ENCODE results near the gene EXOC4. TPM values are rescaled to one million over a fixed set of nuclear protein-coding genes. Genes with fewer than 3 reads are reported as not detected.

EXOC4 gene
- total RNA-seq, 1 experiment from 2014 or later, result 71.0 TPM

DNA sequence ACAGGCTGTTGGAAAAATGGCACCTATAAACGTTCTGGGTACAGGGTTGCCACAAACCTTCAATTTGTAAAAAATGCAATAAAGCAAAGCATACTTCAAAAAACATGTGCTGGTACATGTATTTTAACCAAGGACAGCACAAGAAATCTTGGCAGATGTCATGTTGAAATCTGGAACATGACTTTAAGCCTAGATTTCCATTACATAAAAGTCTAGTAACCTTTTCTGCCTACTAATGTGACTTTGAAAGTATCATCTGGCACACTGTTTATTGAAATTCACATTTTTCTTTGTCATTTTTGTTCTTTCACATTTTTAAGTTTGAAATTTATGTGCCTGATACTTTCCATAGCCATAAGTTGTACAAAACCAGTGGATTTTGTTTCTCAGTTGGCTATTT lies 296.8 kb downstream of the EXOC4 start:
- in situ Hi-C loops (cut with HindIII; ENCODE audit: low pct_unique_long_range_greater_than_20kb, low sequenced_read_pairs), result no loop called here
- DNase-seq (ENCODE audit: low read depth, low spot score), result no peak
- no TSS peak for BruUV-seq (replicated peaks)
- no peaks in the 10 kb centered on the region for H3K9me3 ChIP-seq (ENCODE audit: control insufficient read depth, insufficient read depth, low read depth, low read length)
- H3K4me1 ChIP-seq (ENCODE audit: control insufficient read depth, insufficient read depth, low read length), result no peaks in the 10 kb centered on the region
- intact Hi-C loops (cut with micrococcal nuclease; ENCODE audit: unreplicated experiment), result no loop called here
- ChIA-PET POLR2A (no interaction called here), CTCF (no interaction called here)
- H3K27me3 ChIP-seq (ENCODE audit: control insufficient read depth, insufficient read depth, low read length), result no peaks in the 10 kb centered on the region
- no peak overlapping the region for H3K4me3 ChIP-seq (ENCODE audit: low read depth in 2 of 2, low read length in 2 of 2)
- TF ChIP-seq POLR2AphosphoS5 (IDR thresholded peaks at IDR 0.05; ENCODE audit: low read depth, low read length), result no peak
- TF ChIP-seq, protein P1, sequence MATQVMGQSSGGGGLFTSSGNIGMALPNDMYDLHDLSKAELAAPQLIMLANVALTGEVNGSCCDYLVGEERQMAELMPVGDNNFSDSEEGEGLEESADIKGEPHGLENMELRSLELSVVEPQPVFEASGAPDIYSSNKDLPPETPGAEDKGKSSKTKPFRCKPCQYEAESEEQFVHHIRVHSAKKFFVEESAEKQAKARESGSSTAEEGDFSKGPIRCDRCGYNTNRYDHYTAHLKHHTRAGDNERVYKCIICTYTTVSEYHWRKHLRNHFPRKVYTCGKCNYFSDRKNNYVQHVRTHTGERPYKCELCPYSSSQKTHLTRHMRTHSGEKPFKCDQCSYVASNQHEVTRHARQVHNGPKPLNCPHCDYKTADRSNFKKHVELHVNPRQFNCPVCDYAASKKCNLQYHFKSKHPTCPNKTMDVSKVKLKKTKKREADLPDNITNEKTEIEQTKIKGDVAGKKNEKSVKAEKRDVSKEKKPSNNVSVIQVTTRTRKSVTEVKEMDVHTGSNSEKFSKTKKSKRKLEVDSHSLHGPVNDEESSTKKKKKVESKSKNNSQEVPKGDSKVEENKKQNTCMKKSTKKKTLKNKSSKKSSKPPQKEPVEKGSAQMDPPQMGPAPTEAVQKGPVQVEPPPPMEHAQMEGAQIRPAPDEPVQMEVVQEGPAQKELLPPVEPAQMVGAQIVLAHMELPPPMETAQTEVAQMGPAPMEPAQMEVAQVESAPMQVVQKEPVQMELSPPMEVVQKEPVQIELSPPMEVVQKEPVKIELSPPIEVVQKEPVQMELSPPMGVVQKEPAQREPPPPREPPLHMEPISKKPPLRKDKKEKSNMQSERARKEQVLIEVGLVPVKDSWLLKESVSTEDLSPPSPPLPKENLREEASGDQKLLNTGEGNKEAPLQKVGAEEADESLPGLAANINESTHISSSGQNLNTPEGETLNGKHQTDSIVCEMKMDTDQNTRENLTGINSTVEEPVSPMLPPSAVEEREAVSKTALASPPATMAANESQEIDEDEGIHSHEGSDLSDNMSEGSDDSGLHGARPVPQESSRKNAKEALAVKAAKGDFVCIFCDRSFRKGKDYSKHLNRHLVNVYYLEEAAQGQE (IDR thresholded peaks at IDR 0.05; ENCODE audit: insufficient read depth in 1 of 2, low read depth in 2 of 2, low read length in 1 of 2), result no peak
- TF ChIP-seq CTCF (IDR thresholded peaks at IDR 0.05), result no peak
- no peak for TF ChIP-seq TCF7L2 (IDR thresholded peaks at IDR 0.05; ENCODE audit: low read depth, low read length)
- TF ChIP-seq SIN3A (IDR thresholded peaks at IDR 0.05; ENCODE audit: borderline replicate concordance, insufficient read depth, low read depth, low read length), result no peak
- no peak overlapping the region for H3K27ac ChIP-seq (ENCODE audit: low read length)
- no peaks in the 10 kb centered on the region for H3K36me3 ChIP-seq (ENCODE audit: control insufficient read depth, insufficient read depth, low read length)
- no peak for ATAC-seq

- no TSS peak for BruUV-seq (replicated peaks)
- CTCF ChIA-PET, result no interaction called here
- no peak for ATAC-seq
- Histone ChIP-seq H3K27ac (ENCODE audit: low read length) (no peak overlapping the region), H3K27me3 (ENCODE audit: control insufficient read depth, insufficient read depth, low read length) (no peaks in the 10 kb centered on the region), H3K4me3 (ENCODE audit: low read depth in 2 of 2, low read length in 2 of 2) (no peak overlapping the region), H3K4me1 (ENCODE audit: control insufficient read depth, insufficient read depth, low read length) (no peaks in the 10 kb centered on the region), H3K9me3 (ENCODE audit: control insufficient read depth, insufficient read depth, low read depth, low read length) (no peaks in the 10 kb centered on the region), H3K36me3 (ENCODE audit: control insufficient read depth, insufficient read depth, low read length) (no peaks in the 10 kb centered on the region)
- TF ChIP-seq, protein P1 (IDR thresholded peaks at IDR 0.05; ENCODE audit: insufficient read depth in 1 of 2, low read depth in 2 of 2, low read length in 1 of 2), result no peak
- no peak for TF ChIP-seq SIN3A (IDR thresholded peaks at IDR 0.05; ENCODE audit: borderline replicate concordance, insufficient read depth, low read depth, low read length)
- TF ChIP-seq CTCF (IDR thresholded peaks at IDR 0.05), result no peak
- no peak for TF ChIP-seq TCF7L2 (IDR thresholded peaks at IDR 0.05; ENCODE audit: low read depth, low read length)
- TF ChIP-seq POLR2AphosphoS5 (IDR thresholded peaks at IDR 0.05; ENCODE audit: low read depth, low read length), result no peak
- intact Hi-C loops (cut with micrococcal nuclease; ENCODE audit: unreplicated experiment), result no loop called here
- POLR2A ChIA-PET, result no interaction called here
- no peak for DNase-seq (ENCODE audit: low read depth, low spot score)
- in situ Hi-C loops (cut with HindIII; ENCODE audit: low pct_unique_long_range_greater_than_20kb, low sequenced_read_pairs), result no loop called here
Observed at GRCh38 chr7:133550145-133550544, 297.3 kb downstream of the EXOC4 start.

Data from Panc1 (cell line).